Psoas muscle (tissue), 8 donors: ENCODE measurements around the gene IRX2. TPM values are rescaled to one million over a fixed set of nuclear protein-coding genes. Genes with fewer than 3 reads are reported as not detected.

ENCODE experiments used
- ATAC-seq, 4 donors: fragments of 200-7000 bp; cut with Tn5 transposase; one replicate each; pipeline ENCODE4 v1.9.1; 2020; ENCODE audit warnings: moderate library complexity in 3 of 4, mild to moderate bottlenecking in 2 of 4
- DNase-seq, 2 donors: peaks; one replicate each; pipeline ENCODE4 v3.0.0-alpha.2; 2020
- H3K27ac ChIP-seq: fragments of 200-600 bp; one replicate; pipeline ENCODE4 v1.8.0; 2022
- H3K27me3 ChIP-seq, 3 donors: fragments of 200-600 bp in 1 of 3; one replicate each; pipeline versions ENCODE4 v1.6.1 to v1.8.0; 2013 to 2022; ENCODE audit warnings: low read length in 2 of 3, mild to moderate bottlenecking in 2 of 3, moderate library complexity in 1 of 3; ENCODE audit not compliant: insufficient read depth in 3 of 3
- H3K36me3 ChIP-seq, 2 donors: fragments of 200-600 bp in 1 of 2; one replicate each; pipeline versions ENCODE4 v1.6.1 to v1.8.0; 2013 to 2022; ENCODE audit warnings: low read depth in 1 of 2, mild to moderate bottlenecking in 1 of 2, moderate library complexity in 1 of 2; ENCODE audit not compliant: insufficient read depth in 1 of 2
- H3K4me1 ChIP-seq: fragments of 200-600 bp; one replicate; pipeline ENCODE4 v1.8.0; 2022
- H3K4me3 ChIP-seq: fragments of 200-600 bp; one replicate; pipeline ENCODE4 v1.8.0; 2022; ENCODE audit warnings: mild to moderate bottlenecking
- H3K9me3 ChIP-seq: fragments of 200-600 bp; one replicate; pipeline ENCODE4 v1.8.0; 2022
- WGBS, 3 donors: extraction: QIAGEN DNeasy Blood & Tissue Kit; methylation state at CpG; one replicate each; pipeline versions ENCODE4 v1.1.6 to v1.1.7; 2013; 5-methylcytosine and 5-hydroxymethylcytosine counted together
- intact Hi-C, 2 donors: fragments of 100-400 bp; cut with DNase I; formaldehyde crosslinking; loops; one replicate each; pipeline versions ENCODE4 v1.11.0 to v1.14.2; 2022
- polyA plus RNA-seq, 3 donors: library from polyadenylated mRNA; stranded (reverse); fragments of 200-250 nt; gene quantifications; one replicate each; pipeline ENCODE4 v1.2.3, GENCODE V29; 2013
- total RNA-seq, 4 donors: library from RNA; stranded (reverse); fragmentation: NEBNext Ultra II Directional in 2 of 4; extraction: Animal tissue kit (Norgen Biotek cat#: 25700) in 2 of 4; gene quantifications; one replicate each; pipeline versions ENCODE4 v1.2.1 to v1.2.4, GENCODE V29; 2021 to 2023
- TF ChIP-seq, protein P1 (sequence below): fragments of 200-600 bp; IDR thresholded peaks from one replicate; pipeline ENCODE4 v1.8.0; 2022; ENCODE audit warnings: antibody characterized with exemption
- donor health status: healthy with polysubstance abuse.
- donor health status: DM: no; HTN: no; CAD: no; lungs with moderate emphysema.
- donor health status: Bipolar disorder and iron deficiency.
- donor health status: healthy.
- donor health status: DM: yes; HTN: yes; CAD: no.
- donor health status: DM: no; HTN: no; CAD: no.
- donor health status: DM: no; HTN: no; CAD: no.
- donor health status: DM: yes; HTN: yes; CAD: no.

Gene IRX2
- total and polyA plus RNA-seq, 7 donors = 0.03 to 0.17 (median 0.08) TPM; not detected in 3

DNA sequence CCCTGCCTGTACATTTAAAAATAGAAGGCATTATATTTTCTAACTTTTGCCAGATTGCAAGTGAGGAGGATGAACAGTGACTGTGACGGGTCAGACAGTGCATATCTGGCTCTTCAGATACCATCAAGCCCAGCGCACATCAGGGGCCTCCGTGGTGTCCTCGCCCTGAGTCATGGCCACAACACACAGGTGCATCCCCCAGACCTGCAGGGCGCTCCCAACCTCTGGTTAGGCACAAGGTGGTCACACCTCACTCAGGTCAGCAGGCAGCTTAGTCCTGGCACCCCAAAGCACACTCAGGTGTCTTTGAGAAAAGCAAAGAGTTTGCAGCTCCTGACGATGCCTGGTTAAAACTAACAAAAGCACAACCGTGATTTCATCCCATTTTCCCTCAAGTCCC lies 28.6 kb downstream of the IRX2 start:
- Histone ChIP-seq H3K4me3 (no peak overlapping the region), H3K4me1 (no peaks in the 10 kb centered on the region), H3K27me3 (peaks cover 0 to 9% (median 4%) of the 10 kb centered on the region in 3 donors), H3K27ac (no peak overlapping the region), H3K9me3 (no peaks in the 10 kb centered on the region), H3K36me3 (no peaks in the 10 kb centered on the region)
- DNase-seq (no peak), ATAC-seq (no peak)
- WGBS, 3 donors = 79 to 88% (median 79%) methylated on average over 7 of the region's 7 CpGs
- intact Hi-C loops = no loop called here
- TF ChIP-seq, protein P1, sequence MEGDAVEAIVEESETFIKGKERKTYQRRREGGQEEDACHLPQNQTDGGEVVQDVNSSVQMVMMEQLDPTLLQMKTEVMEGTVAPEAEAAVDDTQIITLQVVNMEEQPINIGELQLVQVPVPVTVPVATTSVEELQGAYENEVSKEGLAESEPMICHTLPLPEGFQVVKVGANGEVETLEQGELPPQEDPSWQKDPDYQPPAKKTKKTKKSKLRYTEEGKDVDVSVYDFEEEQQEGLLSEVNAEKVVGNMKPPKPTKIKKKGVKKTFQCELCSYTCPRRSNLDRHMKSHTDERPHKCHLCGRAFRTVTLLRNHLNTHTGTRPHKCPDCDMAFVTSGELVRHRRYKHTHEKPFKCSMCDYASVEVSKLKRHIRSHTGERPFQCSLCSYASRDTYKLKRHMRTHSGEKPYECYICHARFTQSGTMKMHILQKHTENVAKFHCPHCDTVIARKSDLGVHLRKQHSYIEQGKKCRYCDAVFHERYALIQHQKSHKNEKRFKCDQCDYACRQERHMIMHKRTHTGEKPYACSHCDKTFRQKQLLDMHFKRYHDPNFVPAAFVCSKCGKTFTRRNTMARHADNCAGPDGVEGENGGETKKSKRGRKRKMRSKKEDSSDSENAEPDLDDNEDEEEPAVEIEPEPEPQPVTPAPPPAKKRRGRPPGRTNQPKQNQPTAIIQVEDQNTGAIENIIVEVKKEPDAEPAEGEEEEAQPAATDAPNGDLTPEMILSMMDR = no peak

DNA sequence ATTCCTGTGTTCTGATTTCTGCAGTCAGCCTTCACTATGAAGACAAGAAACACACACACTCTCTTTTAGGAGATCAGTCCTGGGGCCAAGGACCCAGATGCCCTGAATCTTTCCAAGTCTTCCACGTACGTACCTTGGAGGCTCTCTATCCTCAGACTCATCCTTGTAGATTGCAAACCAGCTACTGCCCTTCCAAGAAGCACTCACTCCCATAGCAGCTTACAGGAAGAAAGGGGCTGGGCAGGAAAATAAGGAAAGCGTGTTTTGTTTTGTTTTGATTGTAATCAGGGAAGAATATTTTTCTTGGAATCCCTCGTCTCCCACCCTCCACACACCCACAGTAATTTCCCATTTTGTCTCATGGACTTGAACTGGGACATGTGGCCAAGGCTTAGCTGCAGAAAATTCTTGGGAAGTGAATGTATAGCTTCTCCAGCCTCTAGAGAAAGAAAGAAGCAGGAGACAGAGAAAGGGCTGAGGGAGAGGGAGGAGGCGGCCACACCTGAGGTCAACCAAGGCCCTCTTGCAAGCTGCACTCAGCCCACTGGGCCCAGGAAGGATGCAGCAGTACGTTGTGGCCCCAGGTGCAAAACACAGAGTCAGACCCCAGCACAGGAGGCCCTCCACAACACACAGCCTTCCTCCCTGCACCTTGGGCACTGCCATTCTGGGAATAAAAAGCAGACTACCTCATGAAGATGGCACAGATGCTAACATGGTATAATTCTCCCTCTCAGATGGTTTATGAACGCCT lies 29.9 kb downstream of the IRX2 start:
- ATAC-seq = no peak
- intact Hi-C loops = no loop called here
- no peak overlapping the region for H3K4me3 ChIP-seq
- no peak overlapping the region for H3K27ac ChIP-seq
- no peaks in the 10 kb centered on the region for H3K9me3 ChIP-seq
- TF ChIP-seq, protein P1 = no peak
- DNase-seq = no peak
- H3K4me1 ChIP-seq = no peaks in the 10 kb centered on the region
- H3K36me3 ChIP-seq = no peaks in the 10 kb centered on the region
- 63 to 65% (median 63%) methylated on average over 7 of the region's 7 CpGs for WGBS, 3 donors
- peaks cover 0 to 9% (median 4%) of the 10 kb centered on the region in 3 donors for H3K27me3 ChIP-seq

- Histone ChIP-seq H3K27me3 (peaks cover 0 to 7% (median 4%) of the 10 kb centered on the region in 3 donors), H3K4me3 (no peak overlapping the region)
- 80 to 86% (median 83%) methylated on average over 6 of the region's 6 CpGs for WGBS, 3 donors
Observed at GRCh38 chr5:2719332-2719731, 32.1 kb downstream of the IRX2 start.

DNA sequence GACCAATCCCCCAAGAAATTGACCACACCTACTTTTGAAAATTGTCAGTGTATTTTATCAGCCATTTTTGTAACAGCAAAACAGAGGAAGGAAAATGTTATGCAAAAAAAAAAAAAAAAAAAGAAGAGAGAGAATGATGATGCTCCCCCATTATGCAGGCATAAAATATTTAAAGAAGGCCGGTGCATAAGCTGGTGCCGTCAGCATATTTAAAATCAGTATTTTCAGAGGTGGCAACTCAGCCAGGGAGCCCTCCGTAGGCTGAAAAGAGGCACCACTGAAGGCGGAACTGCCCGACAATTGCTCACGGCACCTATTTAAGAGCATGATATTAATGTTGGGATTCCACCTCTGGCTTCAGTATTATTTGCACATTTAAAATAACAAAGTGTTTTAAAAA lies 33.4 kb downstream of the IRX2 start:
- Histone ChIP-seq H3K36me3 (no peaks in the 10 kb centered on the region), H3K27me3 (peaks cover 0 to 4% (median 3%) of the 10 kb centered on the region in 3 donors), H3K4me1 (no peaks in the 10 kb centered on the region), H3K27ac (no peak overlapping the region), H3K4me3 (no peak overlapping the region), H3K9me3 (no peaks in the 10 kb centered on the region)
- 78 to 84% (median 80%) methylated on average over 6 of the region's 6 CpGs for WGBS, 3 donors
- ATAC-seq (no peak), DNase-seq (no peak)
- TF ChIP-seq, protein P1 = no peak
- intact Hi-C loops = no loop called here

More at GRCh38 chr5:2719332-2719731, 32.1 kb downstream of the IRX2 start:
- no peaks in the 10 kb centered on the region for H3K36me3 ChIP-seq
- TF ChIP-seq, protein P1 = no peak
- no peaks in the 10 kb centered on the region for H3K9me3 ChIP-seq
- H3K27ac ChIP-seq = no peak overlapping the region
- intact Hi-C loops = no loop called here
- H3K4me1 ChIP-seq = no peaks in the 10 kb centered on the region
- no peak for DNase-seq
- no peak for ATAC-seq
